HEK293 (cell line): ENCODE measurements around the gene IFNA2.

ENCODE experiments used
- CTCF ChIA-PET: fragments of 350-600 bp; formaldehyde crosslinking; extraction: SDS; loops from one replicate; lab custom pipeline; 2021; ENCODE audit warnings: antibody characterized with exemption; lab: Yijun Ruan, JAX
- POLR2A ChIA-PET: fragments of 300-600 bp; formaldehyde crosslinking; extraction: SDS; loops from one replicate; lab custom pipeline; 2020; ENCODE audit warnings: antibody characterized with exemption, inconsistent platforms; lab: Yijun Ruan, JAX
- H3K27ac ChIP-seq: fragments of 200-500 bp; sonication (Bioruptor generic); 2 replicates; pipeline ENCODE4 v1.5.1; 2014; ENCODE audit warnings: low read depth, low read length, control low read depth, inconsistent platforms; ENCODE audit errors: extremely low read depth
- H3K36me3 ChIP-seq, 2 experiments: fragments of 200-500 bp in 1 of 2; sonication (Bioruptor generic) in 1 of 2; 1 replicate in 1 of 2; 2 replicates in 1 of 2; pipeline ENCODE4 v1.5.1; 2014 to 2017; ENCODE audit warnings: inconsistent platforms in 2 of 2, low read length in 2 of 2; ENCODE audit not compliant: control insufficient read depth in 2 of 2, insufficient read depth in 1 of 2
- H3K4me1 ChIP-seq: fragments of 200-500 bp; sonication (Bioruptor generic); 2 replicates; pipeline ENCODE4 v1.5.1; 2014; ENCODE audit warnings: mild to moderate bottlenecking, low read length, inconsistent platforms; ENCODE audit not compliant: control insufficient read depth, insufficient read depth
- H3K4me3 ChIP-seq: 2 replicates; pipeline ENCODE4 v1.5.1; 2011; ENCODE audit warnings: low read depth, mild to moderate bottlenecking, control low read depth, low read length, moderate library complexity
- H3K9me3 ChIP-seq: fragments of 200-500 bp; sonication (Bioruptor generic); 2 replicates; pipeline ENCODE4 v1.5.1; 2014; ENCODE audit warnings: low read depth, low read length, inconsistent platforms; ENCODE audit not compliant: control insufficient read depth, insufficient read depth
- EGR2 ChIP-seq: fragments of 450-650 bp; formaldehyde crosslinking; IDR thresholded peaks from 2 replicates; pipeline ENCODE4 v1.5.1; 2016; ENCODE audit warnings: low read depth, missing biosample characterization, missing genetic modification characterization
- MYNN ChIP-seq: fragments of 450-650 bp; formaldehyde crosslinking; IDR thresholded peaks from 2 replicates; pipeline ENCODE4 v1.5.1; 2016; ENCODE audit warnings: missing biosample characterization, missing genetic modification characterization, borderline replicate concordance
- PBX3 ChIP-seq: sonication (generic); formaldehyde crosslinking; IDR thresholded peaks from 2 replicates; pipeline ENCODE4 v1.8.1; 2022; ENCODE audit warnings: mild to moderate bottlenecking, moderate library complexity, missing genetic modification reagents
- PRDM1 ChIP-seq: fragments of 450-650 bp; formaldehyde crosslinking; IDR thresholded peaks from 2 replicates; pipeline ENCODE4; 2016; ENCODE audit warnings: missing biosample characterization, missing genetic modification characterization
- WT1 ChIP-seq: fragments of 450-650 bp; formaldehyde crosslinking; IDR thresholded peaks from 2 replicates; pipeline ENCODE4 v1.5.1; 2016; ENCODE audit warnings: missing biosample characterization, missing genetic modification characterization
- ZEB2 ChIP-seq: fragments of 450-650 bp; formaldehyde crosslinking; IDR thresholded peaks from 2 replicates; pipeline ENCODE4 v1.5.1; 2016; ENCODE audit warnings: missing biosample characterization, missing genetic modification characterization
- ZNF16 ChIP-seq: fragments of 450-650 bp; formaldehyde crosslinking; IDR thresholded peaks from 2 replicates; pipeline ENCODE4 v1.5.1; 2016; ENCODE audit warnings: low read depth, missing biosample characterization, missing genetic modification characterization
- ZNF175 ChIP-seq: fragments of 450-650 bp; formaldehyde crosslinking; IDR thresholded peaks from 2 replicates; pipeline ENCODE4 v1.5.1; 2016; ENCODE audit warnings: missing biosample characterization, missing genetic modification characterization
- ZNF266 ChIP-seq: fragments of 450-650 bp; formaldehyde crosslinking; IDR thresholded peaks from 2 replicates; pipeline ENCODE4 v1.5.1; 2016; ENCODE audit warnings: missing biosample characterization, missing genetic modification characterization, low read depth
- ZNF324 ChIP-seq: fragments of 450-650 bp; formaldehyde crosslinking; IDR thresholded peaks from 2 replicates; pipeline ENCODE4 v1.5.1; 2016; ENCODE audit warnings: missing biosample characterization, missing genetic modification characterization
- ZNF366 ChIP-seq: fragments of 450-650 bp; formaldehyde crosslinking; conservative IDR thresholded peaks from 2 replicates; pipeline ENCODE4 v1.5.1; 2016; ENCODE audit warnings: missing biosample characterization, missing genetic modification characterization
- ZNF398 ChIP-seq: fragments of 450-650 bp; formaldehyde crosslinking; IDR thresholded peaks from 2 replicates; pipeline ENCODE4 v1.5.1; 2017; ENCODE audit warnings: missing biosample characterization, missing genetic modification characterization
- ZNF530 ChIP-seq: fragments of 450-650 bp; formaldehyde crosslinking; IDR thresholded peaks from 2 replicates; pipeline ENCODE4 v1.5.1; 2016; ENCODE audit warnings: low read depth, missing biosample characterization, missing genetic modification characterization
- ZNF621 ChIP-seq: fragments of 450-650 bp; formaldehyde crosslinking; IDR thresholded peaks from 2 replicates; pipeline ENCODE4 v1.5.1; 2017; ENCODE audit warnings: missing biosample characterization, missing genetic modification characterization
- ZNF629 ChIP-seq: fragments of 450-650 bp; formaldehyde crosslinking; IDR thresholded peaks from 2 replicates; pipeline ENCODE4 v1.5.1; 2017; ENCODE audit warnings: missing biosample characterization, missing genetic modification characterization
- ZSCAN30 ChIP-seq: fragments of 450-650 bp; IDR thresholded peaks from 2 replicates; pipeline ENCODE4 v1.5.1; 2018; ENCODE audit warnings: missing biosample characterization, mild to moderate bottlenecking, missing genetic modification characterization, moderate library complexity
- ZSCAN4 ChIP-seq: fragments of 450-650 bp; formaldehyde crosslinking; IDR thresholded peaks from 2 replicates; pipeline ENCODE4 v1.5.1; 2017; ENCODE audit warnings: missing biosample characterization, missing genetic modification characterization
- TF ChIP-seq, protein P1 (sequence below): fragments of 450-650 bp; formaldehyde crosslinking; IDR thresholded peaks from 2 replicates; pipeline ENCODE4 v1.5.1; 2017; ENCODE audit warnings: missing biosample characterization, mild to moderate bottlenecking, missing genetic modification characterization, moderate library complexity
- TF ChIP-seq, protein P2 (sequence below): fragments of 450-650 bp; formaldehyde crosslinking; IDR thresholded peaks from 2 replicates; pipeline ENCODE4 v1.5.1; 2016; ENCODE audit warnings: missing biosample characterization, missing genetic modification characterization
- TF ChIP-seq, protein P3 (sequence below): fragments of 450-650 bp; formaldehyde crosslinking; IDR thresholded peaks from 2 replicates; pipeline ENCODE4 v1.5.1; 2016; ENCODE audit warnings: missing biosample characterization, missing genetic modification characterization

IFNA2 gene

GRCh38 chr9:21392270-21392669 lies 7.1 kb upstream of the IFNA2 start (continued):
- TF ChIP-seq ZNF266 (tag by site-specific recombination) (no peak), MYNN (tag by site-specific recombination) (no peak), ZNF629 (tag by site-specific recombination) (no peak), ZNF366 (tag by site-specific recombination) (no peak)

DNA sequence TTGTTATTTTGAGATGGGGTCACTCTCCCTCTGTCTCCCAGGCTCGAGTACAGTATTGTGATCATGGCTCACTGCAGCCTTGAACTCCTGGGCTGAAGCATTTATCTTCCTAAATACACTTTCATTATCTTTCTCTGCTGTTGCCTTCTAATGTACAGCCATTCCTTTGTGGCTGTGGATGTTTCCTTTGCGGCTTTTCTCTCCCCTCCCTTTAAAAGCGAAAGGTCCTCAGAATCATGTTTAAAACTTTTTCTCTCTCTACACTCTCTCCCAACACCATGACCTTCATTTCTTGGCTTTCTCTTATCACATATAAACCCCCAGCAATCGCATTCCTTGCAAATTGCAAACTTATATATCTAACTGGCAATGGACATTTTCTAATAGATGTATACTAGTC lies 1.6 kb downstream of the IFNA2 start:
- ChIA-PET CTCF (no interaction called here), POLR2A (no interaction called here)
- Histone ChIP-seq H3K36me3 (no peaks in the 10 kb centered on the region), H3K4me3 (no peak overlapping the region), H3K4me1 (peaks cover 6% of the 10 kb centered on the region; the same call in 1 of the 2 replicates), H3K9me3 (no peaks in the 10 kb centered on the region), H3K27ac (no peak overlapping the region)
- TF ChIP-seq PBX3 (CRISPR knock-in tag) (no peak), PRDM1 (tag by site-specific recombination) (peak; percentile 76), ZNF324 (tag by site-specific recombination) (no peak), ZNF16 (tag by site-specific recombination) (no peak)

GRCh38 chr9:21381448-21382339 lies 3.5 kb downstream of the IFNA2 start:
- peaks cover 6% of the 10 kb centered on the region; the same call in 1 of the 2 replicates for H3K4me1 ChIP-seq
- CTCF ChIA-PET = interaction anchor here (0.7 to 1.6 kb wide), 3 partner anchors 14 to 63 kb away, joined by 3 to 9 read pairs (median 4); no protein-coding TSS in a partner anchor
- no peaks in the 10 kb centered on the region for H3K36me3 ChIP-seq
- no peak overlapping the region for H3K27ac ChIP-seq
- POLR2A ChIA-PET = no interaction called here
- H3K4me3 ChIP-seq = no peak overlapping the region
- no peaks in the 10 kb centered on the region for H3K9me3 ChIP-seq
- TF ChIP-seq ZNF398 (tag by site-specific recombination) = no peak
- TF ChIP-seq ZSCAN4 (tag by site-specific recombination) = no peak
- TF ChIP-seq, protein P1, sequence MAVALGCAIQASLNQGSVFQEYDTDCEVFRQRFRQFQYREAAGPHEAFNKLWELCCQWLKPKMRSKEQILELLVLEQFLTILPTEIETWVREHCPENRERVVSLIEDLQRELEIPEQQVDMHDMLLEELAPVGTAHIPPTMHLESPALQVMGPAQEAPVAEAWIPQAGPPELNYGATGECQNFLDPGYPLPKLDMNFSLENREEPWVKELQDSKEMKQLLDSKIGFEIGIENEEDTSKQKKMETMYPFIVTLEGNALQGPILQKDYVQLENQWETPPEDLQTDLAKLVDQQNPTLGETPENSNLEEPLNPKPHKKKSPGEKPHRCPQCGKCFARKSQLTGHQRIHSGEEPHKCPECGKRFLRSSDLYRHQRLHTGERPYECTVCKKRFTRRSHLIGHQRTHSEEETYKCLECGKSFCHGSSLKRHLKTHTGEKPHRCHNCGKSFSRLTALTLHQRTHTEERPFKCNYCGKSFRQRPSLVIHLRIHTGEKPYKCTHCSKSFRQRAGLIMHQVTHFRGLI (tag by site-specific recombination) = no peak
- TF ChIP-seq ZNF175 (tag by site-specific recombination) = no peak
- TF ChIP-seq, protein P2, sequence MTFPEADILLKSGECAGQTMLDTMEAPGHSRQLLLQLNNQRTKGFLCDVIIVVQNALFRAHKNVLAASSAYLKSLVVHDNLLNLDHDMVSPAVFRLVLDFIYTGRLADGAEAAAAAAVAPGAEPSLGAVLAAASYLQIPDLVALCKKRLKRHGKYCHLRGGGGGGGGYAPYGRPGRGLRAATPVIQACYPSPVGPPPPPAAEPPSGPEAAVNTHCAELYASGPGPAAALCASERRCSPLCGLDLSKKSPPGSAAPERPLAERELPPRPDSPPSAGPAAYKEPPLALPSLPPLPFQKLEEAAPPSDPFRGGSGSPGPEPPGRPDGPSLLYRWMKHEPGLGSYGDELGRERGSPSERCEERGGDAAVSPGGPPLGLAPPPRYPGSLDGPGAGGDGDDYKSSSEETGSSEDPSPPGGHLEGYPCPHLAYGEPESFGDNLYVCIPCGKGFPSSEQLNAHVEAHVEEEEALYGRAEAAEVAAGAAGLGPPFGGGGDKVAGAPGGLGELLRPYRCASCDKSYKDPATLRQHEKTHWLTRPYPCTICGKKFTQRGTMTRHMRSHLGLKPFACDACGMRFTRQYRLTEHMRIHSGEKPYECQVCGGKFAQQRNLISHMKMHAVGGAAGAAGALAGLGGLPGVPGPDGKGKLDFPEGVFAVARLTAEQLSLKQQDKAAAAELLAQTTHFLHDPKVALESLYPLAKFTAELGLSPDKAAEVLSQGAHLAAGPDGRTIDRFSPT (tag by site-specific recombination) = no peak
- TF ChIP-seq ZSCAN30 (tag by site-specific recombination) = no peak
- TF ChIP-seq ZEB2 (tag by site-specific recombination) = no peak
- TF ChIP-seq WT1 (tag by site-specific recombination) = peak; percentile 85
- no peak for TF ChIP-seq ZNF530
- no peak for TF ChIP-seq ZNF16 (tag by site-specific recombination)
- no peak for TF ChIP-seq ZNF621 (tag by site-specific recombination)
- no peak for TF ChIP-seq EGR2 (tag by site-specific recombination)
- TF ChIP-seq, protein P3, sequence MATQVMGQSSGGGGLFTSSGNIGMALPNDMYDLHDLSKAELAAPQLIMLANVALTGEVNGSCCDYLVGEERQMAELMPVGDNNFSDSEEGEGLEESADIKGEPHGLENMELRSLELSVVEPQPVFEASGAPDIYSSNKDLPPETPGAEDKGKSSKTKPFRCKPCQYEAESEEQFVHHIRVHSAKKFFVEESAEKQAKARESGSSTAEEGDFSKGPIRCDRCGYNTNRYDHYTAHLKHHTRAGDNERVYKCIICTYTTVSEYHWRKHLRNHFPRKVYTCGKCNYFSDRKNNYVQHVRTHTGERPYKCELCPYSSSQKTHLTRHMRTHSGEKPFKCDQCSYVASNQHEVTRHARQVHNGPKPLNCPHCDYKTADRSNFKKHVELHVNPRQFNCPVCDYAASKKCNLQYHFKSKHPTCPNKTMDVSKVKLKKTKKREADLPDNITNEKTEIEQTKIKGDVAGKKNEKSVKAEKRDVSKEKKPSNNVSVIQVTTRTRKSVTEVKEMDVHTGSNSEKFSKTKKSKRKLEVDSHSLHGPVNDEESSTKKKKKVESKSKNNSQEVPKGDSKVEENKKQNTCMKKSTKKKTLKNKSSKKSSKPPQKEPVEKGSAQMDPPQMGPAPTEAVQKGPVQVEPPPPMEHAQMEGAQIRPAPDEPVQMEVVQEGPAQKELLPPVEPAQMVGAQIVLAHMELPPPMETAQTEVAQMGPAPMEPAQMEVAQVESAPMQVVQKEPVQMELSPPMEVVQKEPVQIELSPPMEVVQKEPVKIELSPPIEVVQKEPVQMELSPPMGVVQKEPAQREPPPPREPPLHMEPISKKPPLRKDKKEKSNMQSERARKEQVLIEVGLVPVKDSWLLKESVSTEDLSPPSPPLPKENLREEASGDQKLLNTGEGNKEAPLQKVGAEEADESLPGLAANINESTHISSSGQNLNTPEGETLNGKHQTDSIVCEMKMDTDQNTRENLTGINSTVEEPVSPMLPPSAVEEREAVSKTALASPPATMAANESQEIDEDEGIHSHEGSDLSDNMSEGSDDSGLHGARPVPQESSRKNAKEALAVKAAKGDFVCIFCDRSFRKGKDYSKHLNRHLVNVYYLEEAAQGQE (tag by site-specific recombination) = no peak
